ENCODE measurements around the gene HECA. TPM values are rescaled to one million over a fixed set of nuclear protein-coding genes. Genes with fewer than 3 reads are reported as not detected.

The HECA gene
- total and polyA plus RNA-seq, 2 of the 4 experiments (the other 2 are of a cell fraction) = 3.1 to 4.3 TPM

GRCh38 chr6:139135578-139136545, 982 bp downstream of the HECA start:
- Histone ChIP-seq H3K79me1 (ENCODE audit: low read depth in 1 of 2, low read length in 2 of 2) (peaks cover 14 to 22% of the 10 kb centered on the region in 2 experiments), H3K27me3 (ENCODE audit: control insufficient read depth, insufficient read depth, low read length) (no peaks in the 10 kb centered on the region; the same call in 1 of the 2 replicates), H2BK15ac (ENCODE audit: low read depth, low read length) (no peak overlapping the region), H3K27ac (ENCODE audit: insufficient read depth, low read length) (peak overlapping the region; percentile 24; the same call in 1 of the 2 replicates), H3K9me3 (ENCODE audit: control insufficient read depth, insufficient read depth, low read length) (no peaks in the 10 kb centered on the region), H3K4me2 (ENCODE audit: low read depth, low read length) (peak overlapping the region; percentile 88), H3K23ac (ENCODE audit: low read depth, low read length) (peak overlapping the region; percentile 97), H4K91ac (ENCODE audit: insufficient read depth, low read depth, low read length) (no peak overlapping the region), H4K8ac (ENCODE audit: low read depth in 2 of 2, low read length in 2 of 2) (peak overlapping the region; percentile 21 to 80; a peak in 3 of 4 replicates), H4K20me1 (ENCODE audit: insufficient read depth, low read length) (no peaks in the 10 kb centered on the region; the same call in 1 of the 2 replicates), H2BK5ac (ENCODE audit: low read depth, low read length, poor library complexity, severe bottlenecking) (no peak overlapping the region), H2BK20ac (ENCODE audit: low read depth, low read length) (no peak overlapping the region), H2AK5ac (ENCODE audit: low read depth, low read length) (no peak overlapping the region), H3K4ac (ENCODE audit: low read depth, low read length) (peak overlapping the region; percentile 81), H3K14ac (replicated peaks; ENCODE audit: low read depth, low read length) (peak overlapping the region; percentile 82), H2AK9ac (replicated peaks; ENCODE audit: low read depth, low read length, poor library complexity) (no peak overlapping the region), H4K5ac (ENCODE audit: low read depth, low read length) (peak overlapping the region; percentile 73), H3K9ac (ENCODE audit: low read depth, low read length) (peak overlapping the region; percentile 76), H3K4me3 (ENCODE audit: insufficient read depth, low read depth, low read length) (peak overlapping the region; percentile 75), H2BK120ac (ENCODE audit: low read depth, low read length) (peak overlapping the region; percentile 62; the same call in 1 of the 2 replicates), H2AFZ (replicated peaks; ENCODE audit: low read length, poor library complexity) (peak overlapping the region; percentile 86), H3K18ac (ENCODE audit: low read depth, low read length) (peak overlapping the region; percentile 62), H3K4me1 (ENCODE audit: control insufficient read depth, insufficient read depth, low read length) (peaks cover 1% of the 10 kb centered on the region; the same call in 1 of the 2 replicates), H3K36me3 (ENCODE audit: control insufficient read depth, insufficient read depth, low read length) (no peaks in the 10 kb centered on the region), H3K9me1 (ENCODE audit: insufficient read depth, low read length) (no peaks in the 10 kb centered on the region), H3K56ac (ENCODE audit: extremely low read depth, insufficient read depth, low read length) (peak overlapping the region; percentile 55; the same call in 1 of the 2 replicates)
- intact Hi-C loops (cut with micrococcal nuclease) = loop anchor here (5.0 kb wide), 1 partner anchor 226 kb away; no protein-coding TSS in a partner anchor
- ATAC-seq (ENCODE audit: low read depth) (peak; percentile 59), DNase-seq (peak; percentile 11)
- in situ Hi-C loops (cut with MboI; ENCODE audit: low sequenced_read_pairs) = no loop called here
- TF ChIP-seq RFX5 (IDR thresholded peaks at IDR 0.05; ENCODE audit: low read depth, low read length) (no peak), MAZ (IDR thresholded peaks at IDR 0.05; ENCODE audit: borderline replicate concordance, low read depth, low read length) (peak; percentile 47; the same call in 1 of the 2 replicates), CEBPB (IDR thresholded peaks at IDR 0.05; ENCODE audit: low read depth, low read length) (no peak), FOS (IDR thresholded peaks at IDR 0.05; ENCODE audit: low read depth, low read length) (no peak), CTCF (conservative IDR thresholded peaks at IDR 0.05; ENCODE audit: low read depth, low read length) (0 out of 2 replicates have a peak, but pooled peaks have one; percentile 10)
- BruUV-seq (replicated peaks) = no TSS peak
- WGBS, 2 experiments (ENCODE audit: extremely low coverage in 2 of 2, insufficient read length in 1 of 2) = 0% methylated on average over 3 of the region's 76 CpGs; no CpG with 5 or more reads in 1 of the 2 experiments
- dilution Hi-C loops (cut with HindIII; ENCODE audit: low sequenced_read_pairs, unreplicated experiment) = no loop called here
- CTCF ChIA-PET = interaction anchor here (0.7 kb wide), 1 partner anchor 11 kb away, joined by 4 read pairs; no protein-coding TSS in a partner anchor
- POLR2A ChIA-PET (ENCODE audit: unreplicated experiment) = no interaction called here
